SK-N-SH (cell line): ENCODE data around the gene ADAM33. TPM values are rescaled to one million over a fixed set of nuclear protein-coding genes. Genes with fewer than 3 reads are reported as not detected.

ENCODE experiments used
- CTCF ChIA-PET: fragments of 300-600, 350-600 bp; formaldehyde crosslinking; extraction: SDS; loops from one replicate; lab custom pipeline; 2021; lab: Yijun Ruan, JAX
- POLR2A ChIA-PET: fragments of 350-600 bp; sonication (Branson Sonifier 250); formaldehyde crosslinking; extraction: SDS; loops from one replicate; lab custom pipeline; 2020; ENCODE audit warnings: antibody characterized with exemption, inconsistent platforms; lab: Yijun Ruan, JAX
- DNase-seq: peaks from one replicate; pipeline ENCODE4 v3.0.0; 2012
- H2AFZ ChIP-seq: fragments of 200-600 bp; sonication (generic); 2 replicates; pipeline ENCODE4 v1.8.1; 2016; ENCODE audit warnings: antibody characterized with exemption, mild to moderate bottlenecking, low read depth
- H3F3A ChIP-seq: fragments of 200-600 bp; sonication (generic); replicated peaks from 2 replicates; pipeline ENCODE3; 2016; ENCODE audit warnings: antibody characterized with exemption, mild to moderate bottlenecking; ENCODE audit not compliant: insufficient read depth
- H3K27ac ChIP-seq, 2 experiments: fragments of 200-500 bp in 1 of 2; fragments of 200-600 bp in 1 of 2; sonication (Bioruptor generic) in 1 of 2; sonication (generic), shearing (Covaris generic) in 1 of 2; 2 replicates each; pipeline versions ENCODE4 v1.5.1 to v1.6.1; 2014 to 2016; ENCODE audit warnings: low read depth in 2 of 2, inconsistent platforms in 1 of 2, low read length in 1 of 2, mild to moderate bottlenecking in 1 of 2, mixed read lengths in 1 of 2
- H3K27me3 ChIP-seq: fragments of 200-600 bp; sonication (generic), shearing (Covaris generic); 2 replicates; pipeline ENCODE4 v1.6.1; 2016; ENCODE audit warnings: mixed run types; ENCODE audit not compliant: insufficient read depth
- H3K36me3 ChIP-seq, 2 experiments: fragments of 200-500 bp in 1 of 2; fragments of 200-600 bp in 1 of 2; sonication (Bioruptor generic) in 1 of 2; sonication (generic) in 1 of 2; replicated peaks in 1 of 2; 2 replicates each; pipeline versions ENCODE3 to v1.5.1; 2014 to 2016; ENCODE audit warnings: low read length in 1 of 2, mild to moderate bottlenecking in 1 of 2; ENCODE audit not compliant: insufficient read depth in 2 of 2, control insufficient read depth in 1 of 2
- H3K4me1 ChIP-seq, 2 experiments: fragments of 200-500 bp in 1 of 2; fragments of 200-600 bp in 1 of 2; sonication (Bioruptor generic) in 1 of 2; sonication (generic), shearing (Covaris generic) in 1 of 2; 2 replicates each; pipeline versions ENCODE4 v1.5.1 to v1.6.1; 2014 to 2016; ENCODE audit warnings: low read depth in 1 of 2, low read length in 1 of 2, mixed run types in 1 of 2; ENCODE audit not compliant: insufficient read depth in 2 of 2, control insufficient read depth in 1 of 2
- H3K4me2 ChIP-seq: fragments of 200-600 bp; sonication (generic), shearing (Covaris generic); 2 replicates; pipeline ENCODE4 v1.6.1; 2017; ENCODE audit warnings: mixed run types
- H3K4me3 ChIP-seq, 2 experiments: fragments of 200-500 bp in 1 of 2; fragments of 200-600 bp in 1 of 2; sonication (Bioruptor generic) in 1 of 2; sonication (generic), shearing (Covaris generic) in 1 of 2; 2 replicates each; pipeline versions ENCODE4 v1.5.1 to v1.8.1; 2014 to 2016; ENCODE audit warnings: low read depth in 2 of 2, inconsistent platforms in 1 of 2, low read length in 1 of 2, mild to moderate bottlenecking in 1 of 2, mixed read lengths in 1 of 2, moderate library complexity in 1 of 2
- H3K79me2 ChIP-seq: fragments of 200-600 bp; sonication (generic); 2 replicates; pipeline ENCODE4 v1.8.1; 2017; ENCODE audit warnings: mild to moderate bottlenecking; ENCODE audit not compliant: insufficient read depth
- H3K9ac ChIP-seq: fragments of 200-600 bp; sonication (generic); 2 replicates; pipeline ENCODE4 v1.6.1; 2017; ENCODE audit warnings: mixed run types
- H3K9me2 ChIP-seq: fragments of 200-600 bp; sonication (generic); 2 replicates; pipeline ENCODE4 v1.6.1; 2017; ENCODE audit warnings: mixed run types
- H3K9me3 ChIP-seq: fragments of 200-600 bp; sonication (generic); 2 replicates; pipeline ENCODE4 v1.6.1; 2017; ENCODE audit warnings: mixed run types, mild to moderate bottlenecking, moderate library complexity
- H4K20me1 ChIP-seq: fragments of 200-600 bp; sonication (generic); 2 replicates; pipeline ENCODE4 v1.6.1; 2017; ENCODE audit warnings: mild to moderate bottlenecking, mixed run types; ENCODE audit not compliant: insufficient read depth
- CHD2 ChIP-seq: fragments of 150-350 bp; IDR thresholded peaks from 2 replicates; pipeline ENCODE4 v1.6.1; 2018; ENCODE audit warnings: low read length; ENCODE audit not compliant: partially characterized antibody
- EZH2phosphoT487 ChIP-seq: fragments of 200-600 bp; sonication (generic); IDR thresholded peaks from 2 replicates; pipeline ENCODE4 v1.6.1; 2017; ENCODE audit warnings: low read depth, mixed run types, mild to moderate bottlenecking, antibody characterized with exemption, moderate library complexity, borderline replicate concordance
- FOSL2 ChIP-seq: IDR thresholded peaks from 2 replicates; pipeline ENCODE4 v1.4.0; 2012; ENCODE audit warnings: low read depth, mild to moderate bottlenecking, moderate library complexity, borderline replicate concordance
- FOXJ3 ChIP-seq: sonication (generic); formaldehyde crosslinking; IDR thresholded peaks from 2 replicates; pipeline ENCODE4 v1.5.1; 2020; ENCODE audit warnings: mild to moderate bottlenecking, missing genetic modification reagents
- FOXM1 ChIP-seq: IDR thresholded peaks from 2 replicates; pipeline ENCODE4 v1.4.0; 2012; ENCODE audit warnings: low read depth, mild to moderate bottlenecking
- GATA2 ChIP-seq: sonication (generic); formaldehyde crosslinking; IDR thresholded peaks from 2 replicates; pipeline ENCODE4 v1.5.0; 2020; ENCODE audit warnings: mild to moderate bottlenecking, missing genetic modification reagents
- MEF2A ChIP-seq: IDR thresholded peaks from 2 replicates; pipeline ENCODE4 v1.4.0; 2012; ENCODE audit warnings: low read depth, borderline replicate concordance
- NRF1 ChIP-seq: IDR thresholded peaks from 2 replicates; pipeline ENCODE4 v1.6.1; 2012; ENCODE audit warnings: low read depth, mild to moderate bottlenecking, low read length
- RCOR1 ChIP-seq: fragments of 150-350 bp; IDR thresholded peaks from 2 replicates; pipeline ENCODE4 v1.6.1; 2017; ENCODE audit warnings: antibody characterized with exemption, low read length
- RXRA ChIP-seq: IDR thresholded peaks from 2 replicates; pipeline ENCODE4 v1.4.0; 2012; ENCODE audit warnings: low read depth, mild to moderate bottlenecking, borderline replicate concordance
- SMC3 ChIP-seq: IDR thresholded peaks from 2 replicates; pipeline ENCODE4 v1.6.1; 2012; ENCODE audit warnings: low read depth, low read length, improper control_type of control experiment
- TCF12 ChIP-seq: IDR thresholded peaks from 2 replicates; pipeline ENCODE4 v1.4.0; 2012
- YY1 ChIP-seq: IDR thresholded peaks from 2 replicates; pipeline ENCODE4 v1.4.0; 2012; ENCODE audit warnings: low read depth, mild to moderate bottlenecking
- WGBS: methylation state at CpG from one replicate; pipeline ENCODE4 v1.1.6; 2017; ENCODE audit warnings: low lambda C conversion rate; 5-methylcytosine and 5-hydroxymethylcytosine counted together
- polyA plus RNA-seq, 3 experiments: library from polyadenylated mRNA; depleted of rRNA; stranded (reverse); fragments of >200 nt; gene quantifications; 2 replicates each; pipeline ENCODE4 v1.2.3, GENCODE V29; 2012
- TF ChIP-seq, protein P1 (sequence below): fragments of 150-350 bp; IDR thresholded peaks from 2 replicates; pipeline ENCODE4 v1.6.1; 2016; ENCODE audit warnings: mild to moderate bottlenecking, low read depth, low read length
- TF ChIP-seq, protein P2 (sequence below): IDR thresholded peaks from 2 replicates; pipeline ENCODE4; 2012
- TF ChIP-seq, protein P3 (sequence below): IDR thresholded peaks from 2 replicates; pipeline ENCODE4 v1.4.0; 2012; ENCODE audit warnings: low read depth, borderline replicate concordance
- TF ChIP-seq, protein P4 (sequence below): fragments of 150-350 bp; IDR thresholded peaks from 2 replicates; pipeline ENCODE4 v1.6.1; 2017; ENCODE audit warnings: antibody characterized with exemption, low read length, low read depth, borderline replicate concordance
- TF ChIP-seq, protein P5 (sequence below): IDR thresholded peaks from 2 replicates; pipeline ENCODE4 v1.4.0; 2012; ENCODE audit warnings: low read depth, borderline replicate concordance
- TF ChIP-seq, protein P6 (sequence below): fragments of 200-600 bp; sonication (generic); IDR thresholded peaks from 2 replicates; pipeline ENCODE4 v1.6.1; 2017; ENCODE audit warnings: antibody characterized with exemption, mild to moderate bottlenecking, moderate library complexity

The ADAM33 gene
- polyA plus RNA-seq, 1 of the 3 experiments (the other 2 are of a cell fraction) = 4.8 TPM

DNA sequence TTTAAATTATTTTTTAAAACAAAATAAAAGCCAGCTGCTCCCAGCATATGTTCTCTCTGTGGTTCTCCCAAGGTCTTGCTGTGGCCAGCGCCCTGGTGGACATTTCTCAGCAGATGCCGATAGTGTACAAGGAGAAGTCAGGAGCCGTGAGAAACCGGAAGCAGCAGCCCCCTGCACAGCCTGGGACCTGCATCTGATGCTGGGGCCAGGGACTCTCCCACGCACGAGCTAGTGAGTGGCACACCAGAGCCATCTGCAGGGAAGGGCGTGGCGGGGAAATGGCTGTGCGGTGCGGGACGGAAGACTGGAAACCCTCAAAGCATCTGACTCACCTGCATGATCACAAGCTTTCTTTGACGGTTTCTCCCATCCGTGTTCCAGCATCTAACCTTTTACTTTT lies 35.2 kb downstream of the ADAM33 start:
- Histone ChIP-seq H3K27ac (no peak overlapping the region), H3K4me2 (no peak overlapping the region), H3K9me2 (no peaks in the 10 kb centered on the region), H3K79me2 (no peaks in the 10 kb centered on the region), H2AFZ (no peak overlapping the region), H3K4me3 (no peak overlapping the region), H3K9me3 (no peaks in the 10 kb centered on the region), H3K27me3 (no peaks in the 10 kb centered on the region), H3K36me3 (peaks cover 5 to 7% of the 10 kb centered on the region in 2 experiments), H4K20me1 (no peaks in the 10 kb centered on the region), H3F3A (no peaks in the 10 kb centered on the region), H3K9ac (no peak overlapping the region), H3K4me1 (peaks cover 0 to 17% of the 10 kb centered on the region in 2 experiments; a peak in 1 of 4 replicates)
- DNase-seq = no peak
- TF ChIP-seq, protein P1, sequence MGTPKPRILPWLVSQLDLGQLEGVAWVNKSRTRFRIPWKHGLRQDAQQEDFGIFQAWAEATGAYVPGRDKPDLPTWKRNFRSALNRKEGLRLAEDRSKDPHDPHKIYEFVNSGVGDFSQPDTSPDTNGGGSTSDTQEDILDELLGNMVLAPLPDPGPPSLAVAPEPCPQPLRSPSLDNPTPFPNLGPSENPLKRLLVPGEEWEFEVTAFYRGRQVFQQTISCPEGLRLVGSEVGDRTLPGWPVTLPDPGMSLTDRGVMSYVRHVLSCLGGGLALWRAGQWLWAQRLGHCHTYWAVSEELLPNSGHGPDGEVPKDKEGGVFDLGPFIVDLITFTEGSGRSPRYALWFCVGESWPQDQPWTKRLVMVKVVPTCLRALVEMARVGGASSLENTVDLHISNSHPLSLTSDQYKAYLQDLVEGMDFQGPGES = no peak
- TF ChIP-seq NRF1 (no peak), RCOR1 (no peak), RXRA (no peak), MEF2A (no peak), EZH2phosphoT487 (no peak), FOXM1 (no peak), GATA2 (CRISPR knock-in tag) (no peak), CHD2 (no peak), FOSL2 (no peak), FOXJ3 (CRISPR knock-in tag) (no peak), YY1 (no peak), TCF12 (no peak), SMC3 (no peak)
- TF ChIP-seq, protein P2, sequence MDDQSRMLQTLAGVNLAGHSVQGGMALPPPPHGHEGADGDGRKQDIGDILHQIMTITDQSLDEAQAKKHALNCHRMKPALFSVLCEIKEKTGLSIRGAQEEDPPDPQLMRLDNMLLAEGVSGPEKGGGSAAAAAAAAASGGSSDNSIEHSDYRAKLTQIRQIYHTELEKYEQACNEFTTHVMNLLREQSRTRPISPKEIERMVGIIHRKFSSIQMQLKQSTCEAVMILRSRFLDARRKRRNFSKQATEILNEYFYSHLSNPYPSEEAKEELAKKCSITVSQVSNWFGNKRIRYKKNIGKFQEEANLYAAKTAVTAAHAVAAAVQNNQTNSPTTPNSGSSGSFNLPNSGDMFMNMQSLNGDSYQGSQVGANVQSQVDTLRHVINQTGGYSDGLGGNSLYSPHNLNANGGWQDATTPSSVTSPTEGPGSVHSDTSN = no peak
- TF ChIP-seq, protein P3, sequence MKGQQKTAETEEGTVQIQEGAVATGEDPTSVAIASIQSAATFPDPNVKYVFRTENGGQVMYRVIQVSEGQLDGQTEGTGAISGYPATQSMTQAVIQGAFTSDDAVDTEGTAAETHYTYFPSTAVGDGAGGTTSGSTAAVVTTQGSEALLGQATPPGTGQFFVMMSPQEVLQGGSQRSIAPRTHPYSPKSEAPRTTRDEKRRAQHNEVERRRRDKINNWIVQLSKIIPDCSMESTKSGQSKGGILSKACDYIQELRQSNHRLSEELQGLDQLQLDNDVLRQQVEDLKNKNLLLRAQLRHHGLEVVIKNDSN = no peak
- TF ChIP-seq, protein P4, sequence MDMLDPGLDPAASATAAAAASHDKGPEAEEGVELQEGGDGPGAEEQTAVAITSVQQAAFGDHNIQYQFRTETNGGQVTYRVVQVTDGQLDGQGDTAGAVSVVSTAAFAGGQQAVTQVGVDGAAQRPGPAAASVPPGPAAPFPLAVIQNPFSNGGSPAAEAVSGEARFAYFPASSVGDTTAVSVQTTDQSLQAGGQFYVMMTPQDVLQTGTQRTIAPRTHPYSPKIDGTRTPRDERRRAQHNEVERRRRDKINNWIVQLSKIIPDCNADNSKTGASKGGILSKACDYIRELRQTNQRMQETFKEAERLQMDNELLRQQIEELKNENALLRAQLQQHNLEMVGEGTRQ = no peak
- TF ChIP-seq, protein P5, sequence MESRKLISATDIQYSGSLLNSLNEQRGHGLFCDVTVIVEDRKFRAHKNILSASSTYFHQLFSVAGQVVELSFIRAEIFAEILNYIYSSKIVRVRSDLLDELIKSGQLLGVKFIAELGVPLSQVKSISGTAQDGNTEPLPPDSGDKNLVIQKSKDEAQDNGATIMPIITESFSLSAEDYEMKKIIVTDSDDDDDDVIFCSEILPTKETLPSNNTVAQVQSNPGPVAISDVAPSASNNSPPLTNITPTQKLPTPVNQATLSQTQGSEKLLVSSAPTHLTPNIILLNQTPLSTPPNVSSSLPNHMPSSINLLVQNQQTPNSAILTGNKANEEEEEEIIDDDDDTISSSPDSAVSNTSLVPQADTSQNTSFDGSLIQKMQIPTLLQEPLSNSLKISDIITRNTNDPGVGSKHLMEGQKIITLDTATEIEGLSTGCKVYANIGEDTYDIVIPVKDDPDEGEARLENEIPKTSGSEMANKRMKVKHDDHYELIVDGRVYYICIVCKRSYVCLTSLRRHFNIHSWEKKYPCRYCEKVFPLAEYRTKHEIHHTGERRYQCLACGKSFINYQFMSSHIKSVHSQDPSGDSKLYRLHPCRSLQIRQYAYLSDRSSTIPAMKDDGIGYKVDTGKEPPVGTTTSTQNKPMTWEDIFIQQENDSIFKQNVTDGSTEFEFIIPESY = no peak
- TF ChIP-seq, protein P6, sequence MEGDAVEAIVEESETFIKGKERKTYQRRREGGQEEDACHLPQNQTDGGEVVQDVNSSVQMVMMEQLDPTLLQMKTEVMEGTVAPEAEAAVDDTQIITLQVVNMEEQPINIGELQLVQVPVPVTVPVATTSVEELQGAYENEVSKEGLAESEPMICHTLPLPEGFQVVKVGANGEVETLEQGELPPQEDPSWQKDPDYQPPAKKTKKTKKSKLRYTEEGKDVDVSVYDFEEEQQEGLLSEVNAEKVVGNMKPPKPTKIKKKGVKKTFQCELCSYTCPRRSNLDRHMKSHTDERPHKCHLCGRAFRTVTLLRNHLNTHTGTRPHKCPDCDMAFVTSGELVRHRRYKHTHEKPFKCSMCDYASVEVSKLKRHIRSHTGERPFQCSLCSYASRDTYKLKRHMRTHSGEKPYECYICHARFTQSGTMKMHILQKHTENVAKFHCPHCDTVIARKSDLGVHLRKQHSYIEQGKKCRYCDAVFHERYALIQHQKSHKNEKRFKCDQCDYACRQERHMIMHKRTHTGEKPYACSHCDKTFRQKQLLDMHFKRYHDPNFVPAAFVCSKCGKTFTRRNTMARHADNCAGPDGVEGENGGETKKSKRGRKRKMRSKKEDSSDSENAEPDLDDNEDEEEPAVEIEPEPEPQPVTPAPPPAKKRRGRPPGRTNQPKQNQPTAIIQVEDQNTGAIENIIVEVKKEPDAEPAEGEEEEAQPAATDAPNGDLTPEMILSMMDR = no peak
- WGBS = 93% methylated on average over 13 of the region's 13 CpGs
- POLR2A ChIA-PET = no interaction called here
- CTCF ChIA-PET = interaction anchor here (0.6 to 1.5 kb wide), 2 partner anchors 64 to 70 kb away, joined by 3 to 5 read pairs; no protein-coding TSS in a partner anchor
